ENCODE measurements around the gene BLZF1. TPM values are rescaled to one million over a fixed set of nuclear protein-coding genes. Genes with fewer than 3 reads are reported as not detected.
A peak's percentile ranks its signal among the peaks of the same experiment; 100 is the strongest.

Gene BLZF1
- total and polyA plus RNA-seq, 10 of the 15 experiments (the other 5 are each of a cell fraction or from before 2014, with no cell fraction given), result 5.1 to 11.9 (median 9.0) TPM

DNA sequence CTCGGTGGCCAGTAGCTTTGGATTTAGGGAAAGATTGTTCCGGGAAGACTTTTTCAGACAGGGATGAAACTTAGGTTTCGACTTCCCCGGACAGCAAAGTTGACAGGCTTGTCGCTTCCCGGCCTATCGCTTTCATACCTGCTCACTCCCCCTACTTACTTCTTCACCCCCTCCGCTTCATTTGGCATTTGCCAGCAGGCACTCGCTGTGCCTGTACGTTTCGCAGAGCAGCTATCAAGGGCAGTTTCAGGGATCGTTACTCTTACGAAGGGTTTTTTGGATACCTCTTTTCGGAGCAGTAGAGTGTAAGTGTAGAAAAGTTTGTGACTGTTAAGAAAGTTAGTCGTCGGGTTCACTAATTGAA, 393 bp downstream of the BLZF1 start:
- no peaks in the 10 kb centered on the region; the same call in 2 of the 3 replicates for H3K9me3 ChIP-seq (replicated peaks; ENCODE audit: control insufficient read depth, insufficient read depth, low read length)
- intact Hi-C loops (cut with micrococcal nuclease; ENCODE audit: unreplicated experiment), result loop anchor here (2.0 to 5.0 kb wide), 2 partner anchors 118 to 179 kb away; no protein-coding TSS in a partner anchor
- FAIRE-seq, result no peak
- H3K4me3 ChIP-seq, result peak overlapping the region; percentile 93
- H3K9ac ChIP-seq (ENCODE audit: control insufficient read depth, insufficient read depth, low read length), result peak overlapping the region; percentile 73
- ChIA-PET POLR2A (no interaction called here), CTCF (interaction anchor here (1.5 to 2.0 kb wide), 6 partner anchors 9 to 1026 kb away, joined by 3 to 9 read pairs (median 6); no protein-coding TSS in a partner anchor), RAD21 (ENCODE audit: unreplicated experiment) (interaction anchor here (1.0 to 2.2 kb wide), 3 partner anchors 10 to 765 kb away, joined by 3 to 8 read pairs (median 4); no protein-coding TSS in a partner anchor), SMC1A (ENCODE audit: uncharacterized antibody, unreplicated experiment) (interaction anchor here (0.7 to 2.7 kb wide), 13 partner anchors 8 to 1025 kb away, joined by 3 to 9 read pairs (median 3); partner anchors contain the start of gene SLC19A2)
- no peaks in the 10 kb centered on the region for H4K20me1 ChIP-seq (ENCODE audit: control insufficient read depth, insufficient read depth)
- BruUV-seq (replicated peaks), result TSS peak; percentile 71
- TF ChIP-seq PML (IDR thresholded peaks at IDR 0.05; ENCODE audit: low read length) (0 out of 2 replicates have a peak, but pooled peaks have one; percentile 50), STAT3 (IDR thresholded peaks at IDR 0.05; ENCODE audit: low read depth, low read length) (no peak), ZNF207 (IDR thresholded peaks at IDR 0.05; ENCODE audit: borderline replicate concordance) (no peak), POLR2A (IDR thresholded peaks at IDR 0.05; ENCODE audit: low read depth, low read length) (0 out of 2 replicates have a peak, but pooled peaks have one; percentile 31)
- in situ Hi-C loops (cut with MboI), result no loop called here
- H3K36me3 ChIP-seq (ENCODE audit: control insufficient read depth in 2 of 2, insufficient read depth in 2 of 2, low read length in 1 of 2), result peaks cover 0 to 7% of the 10 kb centered on the region in 2 experiments; a peak in 1 of 4 replicates
- H3K27me3 ChIP-seq (replicated peaks in 1 of 2; ENCODE audit: control insufficient read depth in 2 of 2, insufficient read depth in 2 of 2, low read length in 1 of 2), result no peaks in the 10 kb centered on the region
- H3K4me1 ChIP-seq (ENCODE audit: control insufficient read depth, insufficient read depth, low read length), result peaks cover 3% of the 10 kb centered on the region; the same call in 1 of the 2 replicates
- H3K79me2 ChIP-seq (ENCODE audit: control insufficient read depth, insufficient read depth, low read length), result peaks cover 10% of the 10 kb centered on the region
- H2AFZ ChIP-seq (ENCODE audit: control insufficient read depth, low read depth, low read length), result peak overlapping the region; percentile 60
- 3% methylated on average over 16 of the region's 16 CpGs for WGBS (ENCODE audit: insufficient coverage, insufficient replicate concordance, low lambda C conversion rate, missing lambda C conversion rate)
- H3K27ac ChIP-seq (ENCODE audit: control insufficient read depth, insufficient read depth), result peak overlapping the region; percentile 11
- peak; percentile 43 for ATAC-seq
- H3K4me2 ChIP-seq (ENCODE audit: control insufficient read depth, insufficient read depth), result peak overlapping the region; percentile 65
- DNase-seq (ENCODE audit: low read depth, low spot score), result peak; percentile 4

- ChIA-PET POLR2A (interaction anchor here (1.4 kb wide), 1 partner anchor 114 kb away, joined by 3 read pairs; the partner anchor contains the start of gene SLC19A2), CTCF (interaction anchor here (0.8 to 1.3 kb wide), 3 partner anchors 23 to 771 kb away, joined by 3 to 5 read pairs (median 3); no protein-coding TSS in a partner anchor), SMC1A (ENCODE audit: uncharacterized antibody, unreplicated experiment) (interaction anchor here (0.8 to 1.7 kb wide), 5 partner anchors 9 to 1029 kb away, joined by 3 to 5 read pairs (median 3); no protein-coding TSS in a partner anchor), RAD21 (ENCODE audit: unreplicated experiment) (no interaction called here)
- intact Hi-C loops (cut with micrococcal nuclease; ENCODE audit: unreplicated experiment), result no loop called here
- H3K4me3 ChIP-seq, result no peak overlapping the region
- no peak overlapping the region; the same call in 1 of the 2 replicates for H3K9ac ChIP-seq (ENCODE audit: control insufficient read depth, insufficient read depth, low read length)
- H3K27me3 ChIP-seq (replicated peaks in 1 of 2; ENCODE audit: control insufficient read depth in 2 of 2, insufficient read depth in 2 of 2, low read length in 1 of 2), result no peaks in the 10 kb centered on the region
- DNase-seq (ENCODE audit: low read depth, low spot score), result no peak
- no peaks in the 10 kb centered on the region for H4K20me1 ChIP-seq (ENCODE audit: control insufficient read depth, insufficient read depth)
- no peak overlapping the region for H3K27ac ChIP-seq (ENCODE audit: control insufficient read depth, insufficient read depth)
- no peak overlapping the region for H2AFZ ChIP-seq (ENCODE audit: control insufficient read depth, low read depth, low read length)
- no peaks in the 10 kb centered on the region for H3K9me3 ChIP-seq (replicated peaks; ENCODE audit: control insufficient read depth, insufficient read depth, low read length)
- no peak; the same call in 2 of the 3 replicates for ATAC-seq
- TF ChIP-seq BACH1 (IDR thresholded peaks at IDR 0.05; ENCODE audit: borderline replicate concordance) (no peak), TCF12 (IDR thresholded peaks at IDR 0.05; ENCODE audit: low read depth, low read length) (no peak), SIN3A (IDR thresholded peaks at IDR 0.05; ENCODE audit: low read depth, low read length) (no peak), ETV6 (conservative IDR thresholded peaks at IDR 0.05 in 1 of 2, IDR thresholded peaks at IDR 0.05 in 1 of 2; ENCODE audit: borderline replicate concordance in 1 of 2, low read depth in 1 of 2) (no peak), MXI1 (IDR thresholded peaks at IDR 0.05; ENCODE audit: low read depth, low read length) (no peak), NR2C1 (IDR thresholded peaks at IDR 0.05) (no peak), FOXK2 (IDR thresholded peaks at IDR 0.05) (no peak), BRCA1 (IDR thresholded peaks at IDR 0.05; ENCODE audit: low read depth, low read length) (no peak), YY1 (IDR thresholded peaks at IDR 0.05; ENCODE audit: low read depth, low read length) (no peak), BHLHE40 (IDR thresholded peaks at IDR 0.05; ENCODE audit: borderline replicate concordance in 1 of 2, low read depth in 2 of 2, low read length in 1 of 2) (no peak), TBL1XR1 (IDR thresholded peaks at IDR 0.05; ENCODE audit: low read depth, low read length) (no peak), MYB (IDR thresholded peaks at IDR 0.05; ENCODE audit: borderline replicate concordance, low read depth, low read length) (no peak), PML (IDR thresholded peaks at IDR 0.05; ENCODE audit: low read length) (no peak), ESRRA (IDR thresholded peaks at IDR 0.05; ENCODE audit: low read length) (no peak), SMAD5 (IDR thresholded peaks at IDR 0.05; ENCODE audit: low read depth) (no peak), NRF1 (conservative IDR thresholded peaks at IDR 0.05; ENCODE audit: low read depth, low read length) (no peak)
- H3K4me1 ChIP-seq (ENCODE audit: control insufficient read depth, insufficient read depth, low read length), result no peaks in the 10 kb centered on the region
- no peak for FAIRE-seq
- no peak overlapping the region for H3K4me2 ChIP-seq (ENCODE audit: control insufficient read depth, insufficient read depth)
- WGBS (ENCODE audit: insufficient coverage, insufficient replicate concordance, low lambda C conversion rate, missing lambda C conversion rate), result 52% methylated on average over 1 of the region's 1 CpG
- BruUV-seq (replicated peaks), result no TSS peak
- in situ Hi-C loops (cut with MboI), result no loop called here
- H3K36me3 ChIP-seq (ENCODE audit: control insufficient read depth in 2 of 2, insufficient read depth in 2 of 2, low read length in 1 of 2), result peaks cover 0 to 7% of the 10 kb centered on the region in 2 experiments; a peak in 1 of 4 replicates
- H3K79me2 ChIP-seq (ENCODE audit: control insufficient read depth, insufficient read depth, low read length), result peaks cover 10% of the 10 kb centered on the region
These were observed 3.4 kb downstream of the BLZF1 start for GRCh38 chr1:169371404-169371803.

Measured in GM12878 (cell line).